GM21526 (cell line): ENCODE measurements around the gene TRERF1.
"Not testable (repeated sequence)": the region's sequence is repeated elsewhere in the genome, so short reads cannot be mapped to it uniquely, and the experiment has no call there.

Source experiments
- ATAC-seq: cut with Tn5 transposase; IDR thresholded peaks from one replicate; pipeline ENCODE4 v1.9.1; 2021; ENCODE audit warnings: moderate library complexity; ENCODE audit not compliant: unreplicated experiment, low FRiP score

Gene TRERF1

GRCh38 chr6:42345696-42346416, 105.9 kb downstream of the TRERF1 start:
- ATAC-seq: no peak

GRCh38 chr6:42344756-42345155, 107.0 kb downstream of the TRERF1 start:
- no peak for ATAC-seq

DNA sequence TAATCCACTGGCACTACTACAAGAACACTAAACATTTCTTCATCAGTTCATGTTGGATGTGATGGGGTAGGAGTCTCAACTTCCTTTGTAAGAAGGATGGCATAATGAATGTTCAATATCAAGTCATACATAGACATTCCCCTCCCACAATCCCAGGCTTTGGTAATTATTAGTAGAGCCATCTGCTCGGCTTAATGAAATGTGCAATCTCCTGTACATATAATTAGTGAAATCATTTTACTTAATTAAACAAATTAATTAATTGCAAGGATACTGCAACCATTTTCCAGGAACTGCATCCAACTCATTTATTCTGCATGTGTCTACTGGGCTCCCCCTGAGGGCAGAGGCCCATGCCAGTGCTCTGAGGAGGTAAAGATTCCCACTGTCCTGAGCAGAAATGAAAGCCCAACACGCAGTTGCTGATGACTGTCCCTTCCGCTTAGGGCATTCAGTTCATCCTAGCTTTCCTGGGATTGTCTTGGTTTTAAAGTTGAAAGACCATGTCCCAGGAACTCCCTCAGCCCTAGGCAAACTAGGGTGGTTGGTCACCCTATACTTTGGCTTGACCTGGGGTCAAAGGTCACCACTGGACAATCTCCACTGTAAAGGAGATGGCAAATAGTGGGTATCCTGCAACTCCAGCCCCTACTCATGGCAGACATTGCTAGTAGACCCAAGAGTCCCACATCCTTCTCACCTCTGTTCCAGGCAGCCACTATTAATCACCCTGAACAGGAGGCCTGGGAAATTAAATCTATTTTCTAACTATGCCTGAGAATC, 109.8 kb downstream of the TRERF1 start:
- no peak for ATAC-seq

- no peak for ATAC-seq
These were observed 110.5 kb downstream of the TRERF1 start for GRCh38 chr6:42341221-42341620.

DNA sequence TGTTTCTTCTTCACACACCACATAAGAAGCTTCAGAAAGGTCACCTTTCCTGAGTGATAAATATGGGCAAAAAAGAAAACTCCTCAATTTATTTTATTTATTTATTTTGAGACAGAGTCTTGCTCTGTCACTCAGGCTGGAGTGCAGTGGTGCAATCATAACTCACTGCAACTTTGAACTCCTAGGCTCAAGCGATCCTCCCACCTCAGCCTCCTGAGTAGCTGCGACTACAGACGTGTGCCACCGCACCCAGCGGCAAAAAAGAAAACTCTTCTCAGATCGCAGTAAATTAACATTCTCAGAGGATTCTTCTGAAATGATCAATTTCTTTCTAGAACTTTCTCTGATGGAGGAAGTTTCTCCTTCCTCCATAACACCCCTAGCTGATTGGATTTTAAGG, 111.2 kb downstream of the TRERF1 start:
- ATAC-seq: no peak

GRCh38 chr6:42339991-42340401, 111.7 kb downstream of the TRERF1 start:
- ATAC-seq: peak; percentile 61

DNA sequence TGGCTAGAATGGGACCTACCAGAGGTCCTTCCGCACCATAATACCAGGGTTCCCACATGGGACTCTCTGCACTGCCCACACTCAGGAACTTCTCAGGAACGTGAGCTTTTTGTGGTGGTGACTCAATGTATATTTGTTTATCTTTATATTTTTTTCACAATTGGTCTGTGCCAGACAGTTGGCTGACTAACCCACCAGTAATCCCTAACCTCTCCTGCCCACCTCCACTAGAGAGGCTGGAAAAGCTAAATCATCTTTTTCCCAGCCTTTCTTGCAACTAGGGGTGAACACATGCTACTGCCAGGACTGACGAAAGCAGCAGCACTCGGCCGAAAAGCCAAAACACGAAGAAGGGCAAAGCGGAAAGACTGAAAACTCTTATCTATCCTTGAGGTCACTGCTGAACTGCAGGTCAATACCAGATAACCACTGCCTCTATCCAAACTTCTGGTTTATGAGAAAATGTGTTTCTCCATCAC, 112.9 kb downstream of the TRERF1 start:
- ATAC-seq: no peak

DNA sequence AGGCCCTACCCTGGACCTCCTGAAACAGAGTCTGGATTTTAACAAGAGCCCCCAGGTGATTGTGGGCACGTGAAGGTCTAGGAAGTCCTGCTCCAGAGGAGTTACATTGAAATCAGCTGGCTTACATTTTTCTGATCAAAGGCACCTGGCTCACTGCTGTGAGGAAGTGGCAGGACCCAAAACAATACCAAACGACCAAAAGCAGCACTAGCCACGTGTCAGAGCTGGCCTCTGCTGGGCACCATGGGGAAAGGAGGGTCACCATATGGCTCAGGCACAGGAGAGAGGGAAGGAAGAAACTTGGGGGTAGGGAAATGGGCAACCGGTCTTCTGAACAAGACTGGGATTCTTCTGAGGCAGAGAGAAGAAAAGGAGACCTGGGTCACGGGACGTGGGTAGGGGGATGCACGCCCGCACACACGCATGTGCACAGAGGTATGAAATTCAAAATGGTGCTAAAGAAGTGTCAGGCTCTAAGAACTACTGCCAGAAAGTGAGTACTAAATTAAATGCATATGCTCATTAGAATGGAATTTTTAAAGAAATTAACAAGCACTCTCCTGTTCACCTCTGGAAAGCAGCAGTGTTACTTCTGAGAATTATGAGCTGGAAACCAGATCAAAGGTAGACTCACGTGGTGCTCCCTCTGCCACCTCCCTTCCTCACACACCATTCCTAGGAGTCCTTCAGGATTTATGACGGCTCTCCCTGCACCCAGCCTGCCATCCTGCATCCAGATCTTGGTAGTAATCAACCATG, 113.6 kb downstream of the TRERF1 start:
- no peak for ATAC-seq

- no peak for ATAC-seq
These were observed 115.3 kb downstream of the TRERF1 start for GRCh38 chr6:42336431-42336830.

DNA sequence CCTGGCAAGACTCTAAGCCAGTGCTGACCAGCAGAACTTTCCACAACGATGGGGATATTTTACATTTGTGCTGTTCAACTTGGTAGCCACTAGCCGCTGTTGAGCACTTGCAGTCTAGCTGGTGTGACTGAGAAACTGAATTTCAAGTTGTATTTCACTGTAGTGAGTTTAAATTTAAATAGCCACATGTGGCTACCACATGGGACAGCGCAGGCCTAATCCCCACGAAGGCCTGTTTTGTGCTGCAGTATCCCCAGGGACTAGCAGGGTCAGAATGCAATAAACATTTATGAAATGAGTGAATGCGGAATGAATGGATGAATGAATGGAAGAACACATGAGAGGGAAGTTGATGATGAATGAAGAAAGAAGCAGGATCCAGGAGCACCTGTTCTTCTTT, 115.8 kb downstream of the TRERF1 start:
- no peak for ATAC-seq

- ATAC-seq: no peak
These were observed 116.9 kb downstream of the TRERF1 start for GRCh38 chr6:42334870-42335269.

GRCh38 chr6:42333612-42334011, 118.1 kb downstream of the TRERF1 start:
- ATAC-seq: no peak

DNA sequence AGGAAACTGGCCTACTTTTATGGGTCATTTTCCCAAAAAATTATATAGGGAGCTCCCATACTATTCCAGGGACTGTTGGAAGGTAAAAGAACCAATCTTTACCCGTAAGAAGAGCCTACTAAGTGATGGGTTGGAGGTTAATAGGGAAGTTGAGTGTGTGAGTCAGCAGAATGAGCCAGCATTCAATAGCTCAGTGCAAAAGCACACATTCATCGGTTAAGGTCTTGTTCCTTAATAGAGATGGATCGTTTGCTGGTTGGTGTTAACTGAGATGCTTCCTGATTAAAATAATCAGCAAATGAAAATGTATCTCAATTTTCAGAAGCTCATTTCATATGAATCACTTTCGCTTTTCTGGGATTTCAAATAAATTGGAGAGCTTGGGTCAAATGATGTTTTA, 118.8 kb downstream of the TRERF1 start:
- no peak for ATAC-seq

DNA sequence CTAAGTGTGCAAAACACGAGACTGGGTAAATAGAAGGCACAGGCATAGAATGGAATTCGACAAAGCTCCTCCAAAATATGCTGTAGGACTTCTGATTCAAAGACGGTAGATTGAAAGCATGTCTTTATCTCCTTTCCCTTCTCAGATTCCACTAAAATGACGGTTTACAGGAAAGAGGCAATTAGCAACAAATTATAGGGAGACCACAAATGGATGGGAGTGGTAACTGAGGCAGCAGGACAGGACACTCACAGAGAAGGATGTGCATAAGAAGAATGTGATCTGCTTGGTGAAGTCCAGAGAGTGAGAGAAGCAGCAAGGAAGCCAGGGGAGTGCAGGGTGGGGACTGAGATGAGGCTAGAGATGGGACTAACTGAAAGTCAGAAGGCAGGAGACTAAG, 120.7 kb downstream of the TRERF1 start:
- ATAC-seq: no peak

DNA sequence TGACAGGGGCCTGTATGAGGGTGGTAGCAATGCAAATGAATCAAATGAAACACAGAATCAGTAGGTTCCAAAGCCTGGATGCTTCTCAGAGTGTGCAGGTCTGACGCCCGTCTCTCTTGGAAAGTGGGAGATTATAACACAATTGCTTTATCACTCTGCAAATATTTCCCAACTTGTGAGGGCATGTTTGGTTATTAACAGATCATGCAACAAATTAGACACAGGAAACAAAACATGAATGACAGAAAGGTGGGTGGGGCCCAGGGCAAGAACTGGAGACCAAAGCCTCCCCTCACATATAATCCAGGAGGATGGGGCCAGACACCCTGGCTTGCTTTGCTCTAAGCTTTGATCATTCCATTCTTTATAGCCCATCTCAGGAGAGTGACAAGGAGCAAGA, 125.5 kb downstream of the TRERF1 start:
- ATAC-seq: no peak

DNA sequence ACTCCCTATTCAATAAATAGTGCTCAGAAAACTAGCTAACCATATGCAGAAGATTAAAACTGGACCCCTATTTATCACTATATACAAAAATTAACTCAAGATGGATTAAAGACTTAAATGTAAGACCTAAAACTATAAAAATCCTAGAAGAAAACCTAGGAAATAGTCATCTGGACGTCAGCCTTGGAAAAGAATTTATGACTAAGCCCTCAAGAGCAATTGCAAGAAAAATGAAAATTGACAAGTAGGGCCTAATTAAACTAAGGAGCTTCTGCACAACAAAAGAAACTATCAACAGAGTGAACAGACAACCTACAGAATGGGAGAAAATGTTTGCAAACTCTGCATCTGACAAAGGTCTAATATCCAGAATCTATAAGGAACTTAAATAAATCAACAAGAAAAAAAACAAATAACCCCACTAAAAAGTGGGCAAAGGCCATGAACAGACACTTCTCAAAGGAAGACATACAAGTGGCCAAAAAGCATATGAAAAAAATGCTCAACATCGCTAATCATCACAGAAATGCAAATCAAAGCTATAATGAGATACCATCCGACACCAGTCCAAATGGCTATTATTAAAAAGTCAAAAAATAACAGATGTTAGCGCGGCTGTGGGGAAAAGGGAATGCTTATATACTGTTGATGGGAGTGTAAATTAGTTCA, 126.9 kb downstream of the TRERF1 start:
- not testable (repeated sequence) for ATAC-seq

GRCh38 chr6:42322676-42323075, 129.1 kb downstream of the TRERF1 start:
- ATAC-seq: no peak

DNA sequence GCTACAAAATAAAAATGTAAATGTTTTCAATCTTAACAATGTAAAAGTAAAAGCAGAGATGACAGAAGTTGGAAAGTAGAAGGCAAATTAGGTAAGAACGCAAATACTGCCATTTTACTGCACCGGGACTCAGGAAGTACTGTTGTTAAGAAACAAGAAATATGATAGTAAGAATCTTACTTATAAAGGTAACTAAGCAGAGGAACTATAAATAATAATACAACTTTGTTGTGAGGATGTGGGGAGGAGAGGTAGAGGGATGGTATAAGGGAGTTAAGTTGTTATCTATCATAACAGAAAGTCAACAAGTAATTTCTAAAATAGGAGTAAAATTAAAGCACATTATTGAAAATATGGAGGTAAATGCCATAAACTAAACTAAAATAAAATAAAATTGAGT, 129.8 kb downstream of the TRERF1 start:
- ATAC-seq: no peak

DNA sequence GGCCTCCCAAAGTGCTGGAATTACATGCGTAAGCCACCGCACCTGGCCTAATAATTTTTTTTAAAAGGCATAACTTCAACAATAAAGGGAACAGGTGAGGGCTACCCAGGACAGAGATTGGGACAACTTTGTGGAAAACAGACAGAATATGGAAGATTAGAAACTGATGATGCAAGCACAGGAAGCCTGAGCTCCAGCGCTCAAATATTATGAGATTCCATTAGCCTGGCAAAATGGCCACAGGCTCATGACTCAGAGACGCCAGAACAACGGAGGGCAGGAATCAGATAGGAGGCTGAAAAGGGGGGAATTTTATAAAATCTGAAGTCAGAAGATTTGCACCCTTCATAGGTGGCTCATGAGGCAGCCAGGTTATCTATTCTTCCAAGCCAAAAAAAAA, 131.0 kb downstream of the TRERF1 start:
- no peak for ATAC-seq

DNA sequence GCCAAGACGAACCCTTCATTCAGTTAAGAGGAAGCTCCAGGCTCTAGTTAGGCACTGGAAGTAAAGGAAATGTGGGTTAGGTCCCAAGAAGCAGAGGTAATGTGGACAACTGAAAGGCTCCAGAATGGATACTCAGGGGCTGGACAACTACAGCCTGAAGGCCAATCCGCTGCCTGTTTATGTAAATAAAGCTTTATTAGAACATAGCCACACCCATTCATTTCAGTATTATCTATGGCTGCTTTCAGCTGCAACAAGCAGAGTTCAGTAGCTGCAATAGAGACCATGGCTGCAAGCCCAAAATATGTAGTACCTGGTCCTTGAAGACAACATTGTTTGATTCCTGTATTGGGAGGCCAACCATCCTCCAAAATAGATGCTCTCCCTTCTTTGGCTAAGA, 133.2 kb downstream of the TRERF1 start:
- no peak for ATAC-seq

DNA sequence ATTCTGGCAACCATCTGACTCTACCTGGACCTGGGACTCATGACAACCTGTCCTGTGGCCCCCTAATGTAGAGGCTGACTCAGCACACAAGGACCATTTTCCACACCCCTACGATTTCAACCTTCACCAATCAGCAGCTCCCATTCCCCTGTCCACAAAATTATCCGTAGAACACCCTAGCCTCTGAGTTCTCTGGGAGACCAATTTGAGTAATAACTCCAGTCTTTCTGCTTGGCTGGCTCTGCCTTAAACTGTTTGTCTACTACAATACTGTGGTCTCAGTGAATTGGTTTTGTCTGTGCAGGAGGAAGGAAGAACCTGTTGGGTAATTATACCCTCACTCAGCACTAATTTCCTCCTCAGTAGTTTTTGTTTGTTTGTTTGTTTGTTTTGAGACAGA, 134.7 kb downstream of the TRERF1 start:
- ATAC-seq: no peak
